Activated naive CD4-positive, alpha-beta T cell treated with anti-CD3 and anti-CD28 coated beads, Interleukin-2, amount 50 U/mL, for 72 hours (primary cell): ENCODE data around the gene TBC1D16. TPM values are rescaled to one million over a fixed set of nuclear protein-coding genes. Genes with fewer than 3 reads are reported as not detected.

ENCODE experiments used
- total RNA-seq, 2 donors: library from RNA; stranded (reverse); gene quantifications; one replicate each; pipeline ENCODE4 v1.2.3, GENCODE V29; 2022

TBC1D16 gene
- total RNA-seq, 2 donors from 2014 or later: 5.2 to 10.2 TPM

Other genes with a start within 250 kb of the TBC1D16 start
- 1 to 10 TPM; 1.5 to 5.6 TPM for gene CBX8, start 238.8 kb downstream of the TBC1D16 start, total RNA-seq
- 10 to 100 TPM; 12.7 to 16.8 TPM for gene CBX4, start 196.4 kb downstream of the TBC1D16 start, total RNA-seq
- gene CCDC40, start 770 bp upstream of the TBC1D16 start, total RNA-seq: under 1 TPM; 0.45 to 0.50 TPM
- gene GAA, start 65.7 kb upstream of the TBC1D16 start, total RNA-seq: 10 to 100 TPM; 34.2 to 36.3 TPM
- gene EIF4A3, start 111.3 kb upstream of the TBC1D16 start, total RNA-seq: 100 to 1,000 TPM; 105 to 144 TPM
- under 1 TPM in 1 of 2 donors, not detected in 1; 0.19 TPM for gene CARD14, start 134.2 kb upstream of the TBC1D16 start, total RNA-seq
- 10 to 100 TPM; 34.8 to 39.0 TPM for gene SGSH, start 184.5 kb upstream of the TBC1D16 start, total RNA-seq
- gene SLC26A11, start 184.6 kb upstream of the TBC1D16 start, total RNA-seq: 10 to 100 TPM in 1 of 2 donors, 1 to 10 TPM in 1; 7.5 to 13.1 TPM
- 100 to 1,000 TPM; 415 to 602 TPM for gene RNF213, start 225.0 kb upstream of the TBC1D16 start, total RNA-seq